Panc1 (cell line): Measurements from ENCODE around the gene ZIC4.

ENCODE experiments used
- REST ChIP-seq, 2 experiments: IDR thresholded peaks; 2 replicates each; pipeline ENCODE4 v1.6.1; 2011 to 2012; ENCODE audit warnings: low read depth in 2 of 2, control low read depth in 1 of 2, low read length in 1 of 2, mild to moderate bottlenecking in 1 of 2, moderate library complexity in 1 of 2; ENCODE audit not compliant: insufficient read depth in 1 of 2
- SIN3A ChIP-seq: IDR thresholded peaks from 2 replicates; pipeline ENCODE4 v1.6.1; 2012; ENCODE audit warnings: low read depth, mild to moderate bottlenecking, low read length, moderate library complexity, borderline replicate concordance; ENCODE audit not compliant: insufficient read depth
- TF ChIP-seq, protein P1 (sequence below): fragments of 450-650 bp; IDR thresholded peaks from 2 replicates; pipeline ENCODE4 v1.5.1; 2017; ENCODE audit warnings: mild to moderate bottlenecking

DNA sequence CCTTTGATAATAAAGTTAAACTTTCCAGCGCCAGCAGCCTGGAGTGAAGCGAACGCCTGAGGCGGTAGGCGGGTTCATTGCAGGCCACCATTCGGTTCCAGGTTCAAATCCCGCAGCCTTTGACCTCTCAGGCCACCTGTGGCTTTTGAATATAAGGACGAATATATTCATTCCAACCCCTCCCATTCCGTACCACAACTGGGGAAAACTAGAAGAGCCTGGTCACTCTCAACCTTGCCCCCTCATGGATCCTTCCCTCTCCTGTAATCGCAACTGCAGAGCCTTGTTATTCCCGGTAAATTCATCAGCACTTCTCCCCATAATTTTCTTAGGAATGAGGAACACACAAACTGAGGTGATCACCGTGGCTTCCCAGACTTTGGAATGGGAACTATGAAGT lies 35.2 kb downstream of the ZIC4 start:
- TF ChIP-seq, protein P1, sequence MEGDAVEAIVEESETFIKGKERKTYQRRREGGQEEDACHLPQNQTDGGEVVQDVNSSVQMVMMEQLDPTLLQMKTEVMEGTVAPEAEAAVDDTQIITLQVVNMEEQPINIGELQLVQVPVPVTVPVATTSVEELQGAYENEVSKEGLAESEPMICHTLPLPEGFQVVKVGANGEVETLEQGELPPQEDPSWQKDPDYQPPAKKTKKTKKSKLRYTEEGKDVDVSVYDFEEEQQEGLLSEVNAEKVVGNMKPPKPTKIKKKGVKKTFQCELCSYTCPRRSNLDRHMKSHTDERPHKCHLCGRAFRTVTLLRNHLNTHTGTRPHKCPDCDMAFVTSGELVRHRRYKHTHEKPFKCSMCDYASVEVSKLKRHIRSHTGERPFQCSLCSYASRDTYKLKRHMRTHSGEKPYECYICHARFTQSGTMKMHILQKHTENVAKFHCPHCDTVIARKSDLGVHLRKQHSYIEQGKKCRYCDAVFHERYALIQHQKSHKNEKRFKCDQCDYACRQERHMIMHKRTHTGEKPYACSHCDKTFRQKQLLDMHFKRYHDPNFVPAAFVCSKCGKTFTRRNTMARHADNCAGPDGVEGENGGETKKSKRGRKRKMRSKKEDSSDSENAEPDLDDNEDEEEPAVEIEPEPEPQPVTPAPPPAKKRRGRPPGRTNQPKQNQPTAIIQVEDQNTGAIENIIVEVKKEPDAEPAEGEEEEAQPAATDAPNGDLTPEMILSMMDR: no peak
- TF ChIP-seq SIN3A: no peak
- TF ChIP-seq REST (IDR thresholded peaks at IDR 0.05; ENCODE audit: insufficient read depth in 1 of 2, low read depth in 2 of 2, low read length in 1 of 2): no peak
